WERI-Rb-1 (cell line): ENCODE data around the gene ROPN1L.
A peak's percentile ranks its signal among the peaks of the same experiment; 100 is the strongest.

ENCODE experiments used
- DNase-seq: peaks from one replicate; pipeline ENCODE4 v3.0.0-alpha.2; 2020
- H3K27ac ChIP-seq: fragments of 250-450 bp; sonication (Bioruptor Pico); 2 replicates; pipeline ENCODE4 v1.5.1; 2020; ENCODE audit warnings: mild to moderate bottlenecking, moderate library complexity
- H3K27me3 ChIP-seq: fragments of 250-450 bp; sonication (Bioruptor Pico); 2 replicates; pipeline ENCODE4 v1.5.1; 2021; ENCODE audit warnings: mild to moderate bottlenecking, low read depth, moderate library complexity; ENCODE audit not compliant: insufficient read depth, severe bottlenecking
- H3K36me3 ChIP-seq: fragments of 250-450 bp; sonication (Bioruptor Pico); 2 replicates; pipeline ENCODE4 v1.5.1; 2020; ENCODE audit warnings: mild to moderate bottlenecking, moderate library complexity
- H3K4me3 ChIP-seq: 2 replicates; pipeline ENCODE4 v1.5.1; 2011; ENCODE audit warnings: low read depth, mild to moderate bottlenecking, control low read depth, low read length
- H3K9me3 ChIP-seq: fragments of 250-450 bp; sonication (Bioruptor Pico); 2 replicates; pipeline ENCODE4 v1.5.1; 2021; ENCODE audit warnings: mild to moderate bottlenecking, moderate library complexity; ENCODE audit not compliant: severe bottlenecking
- TF ChIP-seq, protein P1 (sequence below): IDR thresholded peaks from 2 replicates; pipeline ENCODE4 v1.5.1; 2011; ENCODE audit warnings: low read depth, mild to moderate bottlenecking, control low read depth, inconsistent platforms, low read length

ROPN1L gene

GRCh38 chr5:10448754-10449360 lies 7.2 kb downstream of the ROPN1L start:
- DNase-seq, result no peak
- TF ChIP-seq, protein P1, sequence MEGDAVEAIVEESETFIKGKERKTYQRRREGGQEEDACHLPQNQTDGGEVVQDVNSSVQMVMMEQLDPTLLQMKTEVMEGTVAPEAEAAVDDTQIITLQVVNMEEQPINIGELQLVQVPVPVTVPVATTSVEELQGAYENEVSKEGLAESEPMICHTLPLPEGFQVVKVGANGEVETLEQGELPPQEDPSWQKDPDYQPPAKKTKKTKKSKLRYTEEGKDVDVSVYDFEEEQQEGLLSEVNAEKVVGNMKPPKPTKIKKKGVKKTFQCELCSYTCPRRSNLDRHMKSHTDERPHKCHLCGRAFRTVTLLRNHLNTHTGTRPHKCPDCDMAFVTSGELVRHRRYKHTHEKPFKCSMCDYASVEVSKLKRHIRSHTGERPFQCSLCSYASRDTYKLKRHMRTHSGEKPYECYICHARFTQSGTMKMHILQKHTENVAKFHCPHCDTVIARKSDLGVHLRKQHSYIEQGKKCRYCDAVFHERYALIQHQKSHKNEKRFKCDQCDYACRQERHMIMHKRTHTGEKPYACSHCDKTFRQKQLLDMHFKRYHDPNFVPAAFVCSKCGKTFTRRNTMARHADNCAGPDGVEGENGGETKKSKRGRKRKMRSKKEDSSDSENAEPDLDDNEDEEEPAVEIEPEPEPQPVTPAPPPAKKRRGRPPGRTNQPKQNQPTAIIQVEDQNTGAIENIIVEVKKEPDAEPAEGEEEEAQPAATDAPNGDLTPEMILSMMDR, result no peak
- Histone ChIP-seq H3K9me3 (no peaks in the 10 kb centered on the region), H3K4me3 (no peak overlapping the region), H3K36me3 (no peaks in the 10 kb centered on the region), H3K27me3 (no peaks in the 10 kb centered on the region), H3K27ac (no peak overlapping the region)

DNA sequence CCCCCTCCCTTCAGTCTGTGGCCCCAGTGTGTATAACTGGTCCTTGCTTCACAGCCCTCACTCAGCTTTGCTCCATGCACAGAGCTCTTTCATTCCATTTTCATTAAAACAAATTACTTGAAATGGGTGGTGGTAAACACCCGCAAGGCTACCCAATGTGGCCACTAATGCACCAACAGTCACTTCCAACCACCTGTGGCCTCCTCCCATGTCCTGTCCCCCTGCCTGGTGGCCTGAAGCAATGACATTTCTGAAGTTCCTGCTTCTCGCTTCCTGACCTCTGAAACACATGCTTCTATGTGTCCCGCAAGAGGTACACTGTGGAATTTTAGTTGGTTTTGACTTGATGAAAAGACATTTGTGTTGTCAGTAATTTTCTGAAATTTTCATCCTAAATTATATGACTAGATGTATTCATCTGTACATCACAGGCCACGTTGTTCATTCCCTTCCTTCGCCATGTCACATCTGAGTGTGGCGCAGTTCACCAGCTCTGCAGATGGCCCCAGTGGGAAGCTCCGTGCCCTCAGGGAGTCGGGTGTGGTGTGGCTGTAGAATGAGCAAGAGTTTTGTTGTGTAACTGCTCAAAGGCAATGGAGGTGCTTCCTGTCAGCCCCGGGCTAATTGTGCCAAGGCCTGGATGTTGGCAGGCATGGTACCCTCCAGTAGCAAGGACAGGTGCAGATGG lies 9.6 kb downstream of the ROPN1L start:
- H3K9me3 ChIP-seq, result no peaks in the 10 kb centered on the region
- H3K4me3 ChIP-seq, result no peak overlapping the region
- no peaks in the 10 kb centered on the region for H3K27me3 ChIP-seq
- no peak for DNase-seq
- TF ChIP-seq, protein P1, result no peak
- no peaks in the 10 kb centered on the region for H3K36me3 ChIP-seq
- H3K27ac ChIP-seq, result no peak overlapping the region

DNA sequence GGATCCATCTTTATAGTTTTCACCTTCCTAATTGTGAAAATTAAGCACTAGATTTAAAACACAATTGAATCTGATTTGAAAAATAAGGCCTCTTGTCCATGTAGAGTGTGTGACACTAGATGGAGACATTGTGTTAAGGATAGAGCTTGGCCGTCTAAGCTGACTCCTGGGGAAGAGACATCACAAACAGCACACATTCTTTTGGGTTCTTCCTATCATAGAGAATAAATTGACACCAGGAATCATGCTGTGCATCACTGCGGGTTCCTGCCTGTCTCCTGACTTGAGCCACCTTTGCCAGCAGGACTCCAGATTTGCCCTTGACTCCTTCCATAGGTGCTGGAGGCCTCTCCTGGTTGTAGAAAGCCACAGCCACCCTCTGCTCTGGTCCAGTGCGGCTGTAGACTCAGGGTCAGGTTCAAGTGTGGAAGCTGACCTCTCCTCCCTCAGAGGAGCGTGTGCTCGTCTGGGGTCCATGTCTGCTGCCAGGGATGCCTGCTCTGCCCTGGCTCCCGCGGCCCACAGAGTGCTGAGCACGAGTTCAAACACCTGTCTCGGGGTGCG lies 11.2 kb downstream of the ROPN1L start:
- no peaks in the 10 kb centered on the region for H3K36me3 ChIP-seq
- H3K27ac ChIP-seq, result peak overlapping the region; percentile 27; the same call in 1 of the 2 replicates
- H3K4me3 ChIP-seq, result no peak overlapping the region
- no peaks in the 10 kb centered on the region for H3K9me3 ChIP-seq
- H3K27me3 ChIP-seq, result no peaks in the 10 kb centered on the region
- TF ChIP-seq, protein P1, result peak; percentile 72
- DNase-seq, result peak; percentile 56

DNA sequence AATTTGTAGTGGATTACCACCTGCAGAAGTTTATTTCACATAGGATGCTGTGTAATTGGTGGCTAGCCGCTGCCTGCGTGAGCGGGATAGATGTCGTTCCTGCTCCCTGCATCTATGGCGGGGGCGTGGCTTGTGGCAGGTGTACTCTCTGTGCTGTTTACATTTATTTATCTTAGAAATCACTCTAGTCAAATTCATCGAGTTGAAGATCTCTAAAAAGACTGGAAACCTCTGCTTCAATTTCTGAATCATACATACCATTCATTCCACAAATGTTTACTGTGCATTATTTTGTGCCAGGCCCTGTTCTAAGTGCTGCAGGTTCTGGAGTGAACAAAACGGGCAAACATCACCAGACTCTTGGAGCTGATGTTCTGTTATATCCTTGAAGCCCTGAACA lies 11.9 kb downstream of the ROPN1L start:
- no peak for DNase-seq
- Histone ChIP-seq H3K36me3 (no peaks in the 10 kb centered on the region), H3K4me3 (no peak overlapping the region), H3K9me3 (no peaks in the 10 kb centered on the region), H3K27ac (0 out of 2 replicates have a peak overlapping the region, but pooled peaks have one; percentile 24), H3K27me3 (no peaks in the 10 kb centered on the region)
- TF ChIP-seq, protein P1, result no peak

DNA sequence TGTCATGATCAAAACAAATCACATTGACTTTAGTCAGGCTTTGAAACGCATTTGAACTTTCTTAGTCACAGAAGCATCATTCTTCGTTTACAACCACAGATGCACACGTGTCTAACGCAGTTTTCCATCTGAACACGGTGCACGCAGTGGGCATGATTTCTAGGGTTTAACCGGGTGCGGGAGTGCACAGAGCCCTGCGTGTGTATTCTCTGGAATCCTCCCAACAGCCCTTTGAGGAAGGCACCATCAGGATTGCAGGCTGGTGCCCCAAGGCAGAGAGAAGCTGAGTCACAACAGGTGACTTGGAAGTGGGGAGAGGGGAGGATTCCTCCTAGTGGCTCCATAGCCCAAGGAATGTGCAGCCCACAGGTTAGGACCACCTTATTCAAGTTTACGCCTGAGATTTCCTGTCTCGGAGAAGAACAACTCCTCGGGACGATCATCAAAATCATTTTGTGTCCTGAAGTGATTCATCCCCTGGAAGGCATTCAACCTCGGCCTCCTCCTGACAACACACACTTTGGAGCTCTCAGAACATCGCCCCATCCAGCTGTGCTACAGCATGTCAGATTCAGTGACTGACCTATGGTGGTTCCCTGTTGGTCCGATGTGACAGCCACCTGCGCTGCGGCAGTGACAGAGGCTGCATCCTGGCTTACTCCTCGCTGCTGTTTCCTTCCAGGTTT lies 13.1 kb downstream of the ROPN1L start:
- no peak for DNase-seq
- no peaks in the 10 kb centered on the region for H3K27me3 ChIP-seq
- peak overlapping the region; percentile 20; the same call in 1 of the 2 replicates for H3K27ac ChIP-seq
- TF ChIP-seq, protein P1, result no peak
- no peaks in the 10 kb centered on the region for H3K36me3 ChIP-seq
- no peaks in the 10 kb centered on the region for H3K9me3 ChIP-seq
- no peak overlapping the region for H3K4me3 ChIP-seq
